NCI-H526 treated with DMSO at 0.1 percent for 48 hours (cell line): ENCODE measurements around the gene PSRC1.

Experiments
- DNase-seq: peaks from one replicate; lab custom pipeline; 2025; lab: John Stamatoyannopoulos, UW

Gene PSRC1

DNA sequence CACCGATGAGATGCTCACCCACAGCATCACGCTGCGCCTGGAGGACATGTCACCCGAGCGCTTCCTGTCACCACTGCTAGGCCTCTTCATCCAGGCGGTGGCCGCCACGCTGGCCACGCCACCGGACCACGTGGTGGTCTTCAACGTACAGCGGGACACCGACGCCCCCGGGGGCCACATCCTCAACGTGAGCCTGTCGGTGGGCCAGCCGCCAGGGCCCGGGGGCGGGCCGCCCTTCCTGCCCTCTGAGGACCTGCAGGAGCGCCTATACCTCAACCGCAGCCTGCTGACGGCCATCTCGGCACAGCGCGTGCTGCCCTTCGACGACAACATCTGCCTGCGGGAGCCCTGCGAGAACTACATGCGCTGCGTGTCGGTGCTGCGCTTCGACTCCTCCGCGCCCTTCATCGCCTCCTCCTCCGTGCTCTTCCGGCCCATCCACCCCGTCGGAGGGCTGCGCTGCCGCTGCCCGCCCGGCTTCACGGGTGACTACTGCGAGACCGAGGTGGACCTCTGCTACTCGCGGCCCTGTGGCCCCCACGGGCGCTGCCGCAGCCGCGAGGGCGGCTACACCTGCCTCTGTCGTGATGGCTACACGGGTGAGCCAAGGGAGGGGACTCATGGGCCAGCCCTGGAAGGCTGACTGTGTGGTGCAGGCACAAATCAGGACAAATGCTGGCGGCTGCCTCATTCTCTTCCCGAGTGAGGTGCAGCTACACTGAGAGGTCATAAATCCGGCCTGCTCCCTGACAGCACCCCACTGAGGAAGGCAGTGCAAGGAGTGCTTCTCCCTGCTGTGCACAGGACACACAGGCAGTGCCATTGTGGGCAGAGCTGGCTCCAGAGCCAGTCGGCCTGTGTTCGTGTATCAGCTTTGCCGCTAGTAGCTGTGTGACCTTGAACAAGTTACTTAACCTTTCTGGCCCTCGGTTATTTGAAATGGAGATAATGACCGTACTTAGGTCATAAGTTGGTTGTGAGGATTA, 24.2 kb downstream of the PSRC1 start:
- no peak for DNase-seq

DNA sequence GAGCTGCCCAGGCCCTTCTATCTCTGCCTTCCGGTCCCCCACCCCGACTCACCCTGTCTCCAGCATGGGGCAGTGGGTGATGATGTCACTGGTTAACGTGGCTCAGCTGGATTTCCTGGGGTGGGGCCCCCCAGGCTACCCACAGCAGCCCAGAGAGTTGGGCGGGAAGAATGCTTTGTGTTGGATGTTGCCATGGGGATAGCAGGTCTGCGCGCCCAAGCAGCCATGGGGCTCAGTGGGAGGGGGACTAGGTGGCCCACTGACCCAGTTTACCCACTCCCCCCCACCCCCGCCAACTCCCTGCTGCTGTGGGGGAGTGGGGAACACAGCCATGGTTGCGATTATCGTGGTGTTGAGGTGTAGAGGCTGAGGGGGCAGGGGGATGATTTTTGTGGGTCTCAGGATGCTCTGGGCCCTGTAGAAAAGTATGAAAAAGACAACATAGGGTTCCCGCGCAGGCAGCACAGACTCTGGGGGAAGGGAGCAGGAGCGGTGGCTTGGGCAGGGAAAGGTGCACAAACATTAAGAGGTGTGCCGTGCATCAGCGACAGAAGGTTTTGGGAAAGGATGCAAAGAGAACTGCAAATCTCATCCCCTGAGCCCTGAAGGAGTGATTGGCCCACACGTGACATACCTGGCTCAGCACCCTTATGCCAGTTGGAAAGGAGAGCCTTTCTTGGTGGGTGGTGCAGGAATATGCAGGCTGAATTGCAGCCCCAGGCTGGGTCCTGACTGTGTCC, 25.1 kb downstream of the PSRC1 start:
- DNase-seq = no peak

DNA sequence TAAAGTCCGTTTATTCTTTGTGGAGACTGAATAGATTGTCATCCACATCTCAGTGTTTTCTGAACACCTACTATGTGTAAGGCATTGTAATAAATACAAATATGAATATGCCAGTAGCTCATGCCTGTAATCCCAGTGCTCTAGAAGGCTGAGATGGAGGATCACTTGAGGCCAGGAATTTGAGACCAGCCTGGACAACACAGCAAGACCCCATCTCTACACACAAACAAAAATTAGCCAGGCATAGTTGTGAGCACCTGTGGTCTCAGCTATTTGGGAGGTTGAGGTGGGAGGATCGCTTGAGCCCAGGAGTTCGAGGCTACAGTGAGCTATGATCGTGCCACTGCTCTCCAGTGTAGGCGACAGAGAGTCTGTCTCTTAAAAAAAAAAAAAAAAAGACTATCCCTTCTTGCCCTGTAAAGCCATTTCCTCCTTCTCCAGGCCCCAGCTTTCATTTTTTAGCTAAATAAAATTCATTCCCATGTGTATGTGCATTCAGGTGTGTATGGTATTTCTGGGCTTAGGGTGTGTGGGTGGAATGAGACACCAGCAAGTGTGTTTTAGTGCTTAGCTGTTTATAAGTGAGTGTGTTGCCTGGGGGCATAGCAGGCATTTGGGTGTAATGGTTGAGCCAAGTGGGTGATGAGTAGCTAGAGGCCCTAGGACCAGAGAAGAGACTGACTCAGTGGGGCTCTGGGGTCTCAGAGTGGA, 25.8 kb downstream of the PSRC1 start:
- DNase-seq = no peak

GRCh38 chr1:109256085-109256484, 26.9 kb downstream of the PSRC1 start:
- DNase-seq = no peak

DNA sequence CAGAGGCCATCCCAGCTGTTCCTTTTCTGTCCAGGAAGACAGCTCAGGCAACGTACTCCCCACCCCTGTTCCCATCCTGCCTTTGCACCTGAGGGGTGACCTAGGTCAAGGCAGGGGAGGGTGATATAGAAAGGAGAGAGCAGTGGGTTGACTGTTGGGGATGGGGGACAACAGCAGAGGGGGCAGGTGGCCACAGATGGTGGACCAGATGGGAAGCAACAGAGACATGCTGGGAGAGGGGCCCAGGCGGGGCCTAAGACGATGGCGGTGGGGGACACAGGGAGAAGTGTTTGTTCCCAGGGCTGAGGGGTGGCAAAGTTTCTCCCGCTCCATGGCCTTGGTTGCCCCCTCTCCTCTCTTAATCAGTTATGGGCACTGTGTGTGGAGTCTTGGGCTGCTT, 27.3 kb downstream of the PSRC1 start:
- no peak for DNase-seq

- DNase-seq = no peak
These were observed 27.8 kb downstream of the PSRC1 start for GRCh38 chr1:109255097-109255651.

- no peak for DNase-seq
These were observed 28.3 kb downstream of the PSRC1 start for GRCh38 chr1:109254621-109255096.

- DNase-seq = no peak
These were observed 28.9 kb downstream of the PSRC1 start for GRCh38 chr1:109253803-109254620.

DNA sequence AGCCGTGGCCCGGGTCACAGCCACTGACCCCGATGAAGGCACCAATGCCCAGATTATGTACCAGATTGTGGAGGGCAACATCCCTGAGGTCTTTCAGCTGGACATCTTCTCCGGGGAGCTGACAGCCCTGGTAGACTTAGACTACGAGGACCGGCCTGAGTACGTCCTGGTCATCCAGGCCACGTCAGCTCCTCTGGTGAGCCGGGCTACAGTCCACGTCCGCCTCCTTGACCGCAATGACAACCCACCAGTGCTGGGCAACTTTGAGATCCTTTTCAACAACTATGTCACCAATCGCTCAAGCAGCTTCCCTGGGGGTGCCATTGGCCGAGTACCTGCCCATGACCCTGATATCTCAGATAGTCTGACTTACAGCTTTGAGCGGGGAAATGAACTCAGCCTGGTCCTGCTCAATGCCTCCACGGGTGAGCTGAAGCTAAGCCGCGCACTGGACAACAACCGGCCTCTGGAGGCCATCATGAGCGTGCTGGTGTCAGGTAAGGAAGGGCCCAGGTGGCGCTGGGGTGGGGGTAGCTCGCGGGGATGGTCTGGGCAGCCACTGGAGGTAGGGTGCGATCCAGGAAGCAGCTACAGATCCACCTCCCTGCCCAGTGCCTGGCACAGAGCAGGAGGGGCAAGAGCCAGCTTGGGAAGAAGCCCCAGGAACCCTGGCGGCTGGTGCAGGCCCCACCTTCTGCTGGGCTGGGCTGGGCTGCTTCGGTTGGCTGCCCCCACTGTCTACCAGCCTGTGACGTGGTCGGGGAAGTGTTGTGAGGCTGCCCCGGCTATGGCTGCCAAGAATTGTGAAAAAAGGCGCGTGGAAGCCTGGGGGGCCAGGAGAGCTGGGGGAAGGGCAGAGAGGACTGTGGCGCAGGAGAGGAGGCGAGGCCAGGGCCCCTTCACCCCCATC, 29.8 kb downstream of the PSRC1 start:
- peak; percentile 64 for DNase-seq

DNA sequence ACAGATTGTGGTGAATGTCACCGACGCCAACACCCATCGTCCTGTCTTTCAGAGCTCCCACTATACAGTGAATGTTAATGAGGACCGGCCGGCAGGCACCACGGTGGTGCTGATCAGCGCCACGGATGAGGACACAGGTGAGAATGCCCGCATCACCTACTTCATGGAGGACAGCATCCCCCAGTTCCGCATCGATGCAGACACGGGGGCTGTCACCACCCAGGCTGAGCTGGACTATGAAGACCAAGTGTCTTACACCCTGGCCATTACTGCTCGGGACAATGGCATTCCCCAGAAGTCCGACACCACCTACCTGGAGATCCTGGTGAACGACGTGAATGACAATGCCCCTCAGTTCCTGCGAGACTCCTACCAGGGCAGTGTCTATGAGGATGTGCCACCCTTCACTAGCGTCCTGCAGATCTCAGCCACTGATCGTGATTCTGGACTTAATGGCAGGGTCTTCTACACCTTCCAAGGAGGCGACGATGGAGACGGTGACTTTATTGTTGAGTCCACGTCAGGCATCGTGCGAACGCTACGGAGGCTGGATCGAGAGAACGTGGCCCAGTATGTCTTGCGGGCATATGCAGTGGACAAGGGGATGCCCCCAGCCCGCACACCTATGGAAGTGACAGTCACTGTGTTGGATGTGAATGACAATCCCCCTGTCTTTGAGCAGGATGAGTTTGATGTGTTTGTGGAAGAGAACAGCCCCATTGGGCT, 30.6 kb downstream of the PSRC1 start:
- DNase-seq = no peak

DNA sequence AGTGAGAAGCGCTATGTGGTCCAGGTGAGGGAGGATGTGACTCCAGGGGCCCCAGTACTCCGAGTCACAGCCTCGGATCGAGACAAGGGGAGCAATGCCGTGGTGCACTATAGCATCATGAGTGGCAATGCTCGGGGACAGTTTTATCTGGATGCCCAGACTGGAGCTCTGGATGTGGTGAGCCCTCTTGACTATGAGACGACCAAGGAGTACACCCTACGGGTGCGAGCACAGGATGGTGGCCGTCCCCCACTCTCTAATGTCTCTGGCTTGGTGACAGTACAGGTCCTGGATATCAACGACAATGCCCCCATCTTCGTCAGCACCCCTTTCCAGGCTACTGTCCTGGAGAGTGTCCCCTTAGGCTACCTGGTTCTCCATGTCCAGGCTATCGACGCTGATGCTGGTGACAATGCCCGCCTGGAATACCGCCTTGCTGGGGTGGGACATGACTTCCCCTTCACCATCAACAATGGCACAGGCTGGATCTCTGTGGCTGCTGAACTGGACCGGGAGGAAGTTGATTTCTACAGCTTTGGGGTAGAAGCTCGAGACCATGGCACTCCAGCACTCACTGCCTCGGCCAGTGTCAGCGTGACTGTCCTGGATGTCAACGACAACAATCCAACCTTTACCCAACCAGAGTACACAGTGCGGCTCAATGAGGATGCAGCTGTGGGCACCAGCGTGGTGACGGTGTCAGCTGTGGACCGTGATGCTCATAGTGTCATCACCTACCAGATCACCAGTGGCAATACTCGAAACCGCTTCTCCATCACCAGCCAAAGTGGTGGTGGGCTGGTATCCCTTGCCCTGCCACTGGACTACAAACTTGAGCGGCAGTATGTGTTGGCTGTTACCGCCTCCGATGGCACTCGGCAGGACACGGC, 31.4 kb downstream of the PSRC1 start:
- DNase-seq = no peak

DNA sequence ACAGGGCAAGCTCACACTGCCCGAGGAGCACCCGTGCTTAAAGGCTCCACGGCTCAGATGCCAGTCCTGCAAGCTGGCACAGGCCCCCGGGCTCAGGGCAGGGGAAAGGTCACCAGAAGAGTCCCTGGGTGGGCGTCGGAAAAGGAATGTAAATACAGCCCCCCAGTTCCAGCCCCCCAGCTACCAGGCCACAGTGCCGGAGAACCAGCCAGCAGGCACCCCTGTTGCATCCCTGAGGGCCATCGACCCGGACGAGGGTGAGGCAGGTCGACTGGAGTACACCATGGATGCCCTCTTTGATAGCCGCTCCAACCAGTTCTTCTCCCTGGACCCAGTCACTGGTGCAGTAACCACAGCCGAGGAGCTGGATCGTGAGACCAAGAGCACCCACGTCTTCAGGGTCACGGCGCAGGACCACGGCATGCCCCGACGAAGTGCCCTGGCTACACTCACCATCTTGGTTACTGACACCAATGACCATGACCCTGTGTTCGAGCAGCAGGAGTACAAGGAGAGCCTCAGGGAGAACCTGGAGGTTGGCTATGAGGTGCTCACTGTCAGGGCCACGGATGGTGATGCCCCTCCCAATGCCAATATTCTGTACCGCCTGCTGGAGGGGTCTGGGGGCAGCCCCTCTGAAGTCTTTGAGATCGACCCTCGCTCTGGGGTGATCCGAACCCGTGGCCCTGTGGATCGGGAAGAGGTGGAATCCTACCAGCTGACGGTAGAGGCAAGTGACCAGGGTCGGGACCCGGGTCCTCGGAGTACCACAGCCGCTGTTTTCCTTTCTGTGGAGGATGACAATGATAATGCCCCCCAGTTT, 32.3 kb downstream of the PSRC1 start:
- DNase-seq = no peak

GRCh38 chr1:109249654-109250401, 33.1 kb downstream of the PSRC1 start:
- no peak for DNase-seq

DNA sequence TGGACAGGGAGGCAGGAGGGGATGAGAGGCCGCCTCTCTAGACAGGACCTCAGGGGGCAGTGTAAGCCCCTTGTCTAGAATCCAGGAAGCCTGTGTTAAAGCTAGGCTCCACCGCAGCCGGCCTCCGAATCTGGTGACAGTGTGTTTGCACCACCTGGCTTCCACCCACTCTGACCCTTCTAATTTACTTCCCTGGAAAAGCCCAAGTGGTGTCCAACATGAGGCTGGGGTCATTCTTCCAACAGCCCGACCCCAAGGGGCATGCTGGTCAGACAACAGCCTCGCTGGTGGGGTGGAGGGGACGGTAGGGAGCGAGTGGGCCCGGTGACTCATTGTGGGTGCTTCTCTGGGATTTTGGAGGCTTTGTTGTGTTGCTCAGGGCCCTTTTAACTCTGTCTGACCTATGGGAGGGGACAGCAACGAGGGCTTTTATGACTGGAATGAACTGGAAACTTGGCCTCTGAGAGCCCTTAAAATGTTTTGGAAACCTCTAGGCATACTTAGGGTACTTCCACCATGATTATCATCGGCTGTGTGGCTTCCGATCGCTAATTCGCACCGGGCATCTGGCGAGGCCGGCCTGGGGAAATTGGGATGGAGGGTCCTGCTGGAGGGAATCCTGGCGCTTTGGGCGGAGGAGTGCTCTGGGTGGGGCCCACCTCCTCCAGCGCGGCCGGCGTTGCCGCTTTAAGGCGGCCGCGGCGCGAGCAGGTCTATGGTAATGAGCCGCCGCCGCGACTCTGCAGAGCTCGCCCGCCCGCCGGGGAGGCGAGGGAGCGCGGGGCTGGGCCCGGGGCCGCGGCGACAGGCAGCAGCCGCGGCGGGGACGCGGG, 33.9 kb downstream of the PSRC1 start, which contains the start of gene CELSR2:
TSS of gene CELSR2 (plus strand) at position 743 of the 833 bp plus-strand sequence. CDS start 541 bp downstream, outside the sequence.
- peak; percentile 56 for DNase-seq

DNA sequence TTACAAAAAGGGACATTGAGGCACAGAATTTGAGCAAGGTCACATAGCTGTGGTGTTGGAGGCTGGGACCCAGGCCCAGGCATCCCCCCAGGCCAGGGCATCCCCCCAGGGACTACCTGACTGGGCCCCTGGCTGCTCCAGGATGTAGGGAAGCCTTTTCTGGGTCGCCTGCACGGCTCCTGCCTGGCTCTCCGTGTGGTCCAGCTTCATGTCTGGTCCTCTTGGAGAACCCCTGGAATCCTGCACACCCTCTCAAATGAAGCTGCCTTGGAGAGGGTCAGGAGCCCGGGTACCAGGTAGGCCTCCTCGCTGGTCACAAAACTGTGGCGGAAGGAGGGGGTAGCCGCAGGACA, 34.5 kb downstream of the PSRC1 start:
- DNase-seq = no peak
